H1 (cell line): ENCODE results near the gene OR2L5. TPM values are rescaled to one million over a fixed set of nuclear protein-coding genes. Genes with fewer than 3 reads are reported as not detected.

Experiments
- CTCF ChIA-PET: fragments of 300-600 bp; sonication (Branson Sonifier 250); formaldehyde crosslinking; loops from one replicate; lab custom pipeline; 2021; ENCODE audit not compliant: partially characterized antibody; lab: Charles Lee
- POLR2A ChIA-PET: fragments of 300-600 bp; sonication (Branson Sonifier 250); formaldehyde crosslinking; loops from one replicate; lab custom pipeline; 2021; ENCODE audit warnings: inconsistent platforms; ENCODE audit not compliant: partially characterized antibody; lab: Charles Lee
- DNase-seq, 2 experiments: peaks; one replicate each; pipeline versions ENCODE4 v3.0.0 to v3.0.0-alpha.2; 2010 to 2022; ENCODE audit warnings: low spot score in 2 of 2, low read depth in 1 of 2, mixed read lengths in 1 of 2
- FAIRE-seq: peaks from 2 replicates; lab custom pipeline; 2011; peaks lifted over from hg19 to GRCh38; lab: Jason Lieb, UNC
- H2AFZ ChIP-seq: 2 replicates; pipeline ENCODE4 v1.8.1; 2012; ENCODE audit warnings: low read length, inconsistent platforms
- H2AK5ac ChIP-seq: 2 replicates; pipeline ENCODE4 v1.6.1; 2013; ENCODE audit warnings: low read depth, low read length
- H2BK120ac ChIP-seq: replicated peaks from 2 replicates; pipeline ENCODE3; 2013; ENCODE audit warnings: low read depth, low read length, inconsistent platforms
- H2BK12ac ChIP-seq: 2 replicates; pipeline ENCODE4 v1.6.1; 2013; ENCODE audit warnings: low read depth, low read length
- H2BK15ac ChIP-seq: 2 replicates; pipeline ENCODE4 v1.6.1; 2013; ENCODE audit warnings: low read length
- H2BK20ac ChIP-seq: 2 replicates; pipeline ENCODE4 v1.6.1; 2013; ENCODE audit warnings: low read length
- H2BK5ac ChIP-seq: 2 replicates; pipeline ENCODE4 v1.6.1; 2013; ENCODE audit warnings: low read depth, low read length
- H3K14ac ChIP-seq: 2 replicates; pipeline ENCODE4 v1.6.1; 2013; ENCODE audit warnings: inconsistent platforms; ENCODE audit not compliant: insufficient read length
- H3K18ac ChIP-seq: 2 replicates; pipeline ENCODE4 v1.6.1; 2013; ENCODE audit warnings: low read length; ENCODE audit errors: extremely low read depth
- H3K23ac ChIP-seq: 2 replicates; pipeline ENCODE4 v1.6.1; 2013; ENCODE audit warnings: inconsistent platforms; ENCODE audit not compliant: insufficient read length
- H3K23me2 ChIP-seq: 2 replicates; pipeline ENCODE4 v1.6.1; 2013; ENCODE audit warnings: low read depth, low read length
- H3K27ac ChIP-seq: 2 replicates; pipeline ENCODE4 v1.6.1; 2011; ENCODE audit warnings: low read depth, low read length, inconsistent platforms
- H3K27me3 ChIP-seq, 4 experiments: replicated peaks in 1 of 4; 1 replicate in 1 of 4; 2 replicates in 3 of 4; pipeline versions ENCODE4 v1.6.1 to v1.8.1; 2011 to 2013; ENCODE audit warnings: low read length in 3 of 4, mild to moderate bottlenecking in 3 of 4, inconsistent platforms in 2 of 4, mixed read lengths in 2 of 4, moderate library complexity in 1 of 4; ENCODE audit not compliant: control insufficient read depth in 3 of 4, insufficient read depth in 3 of 4; ENCODE audit errors: extremely low read depth in 1 of 4
- H3K36me3 ChIP-seq, 4 experiments: 2 replicates each; pipeline versions ENCODE4 v1.6.1 to v1.8.1; 2011 to 2013; ENCODE audit warnings: mild to moderate bottlenecking in 4 of 4, low read length in 3 of 4, moderate library complexity in 2 of 4, control low read depth in 1 of 4, inconsistent platforms in 1 of 4; ENCODE audit not compliant: insufficient read depth in 4 of 4, control insufficient read depth in 2 of 4
- H3K4ac ChIP-seq: replicated peaks from 2 replicates; pipeline ENCODE3; 2013; ENCODE audit warnings: low read length, low read depth, mixed read lengths, inconsistent platforms; ENCODE audit not compliant: insufficient read length
- H3K4me1 ChIP-seq, 4 experiments: replicated peaks in 1 of 4; 1 replicate in 1 of 4; 2 replicates in 3 of 4; pipeline versions ENCODE4 v1.6.1 to v1.8.1; 2011 to 2013; ENCODE audit warnings: low read length in 3 of 4, inconsistent platforms in 2 of 4, mixed read lengths in 1 of 4; ENCODE audit not compliant: insufficient read depth in 4 of 4, control insufficient read depth in 3 of 4
- H3K4me2 ChIP-seq, 2 experiments: 2 replicates each; pipeline versions ENCODE4 v1.6.1 to v1.8.1; 2011 to 2013; ENCODE audit warnings: low read depth in 2 of 2, low read length in 2 of 2, control low read depth in 1 of 2, inconsistent platforms in 1 of 2, mild to moderate bottlenecking in 1 of 2; ENCODE audit not compliant: insufficient read depth in 1 of 2
- H3K4me3 ChIP-seq, 4 experiments: fragments of 200-600, 300-600 bp in 1 of 4; sonication (generic), shearing (Covaris generic), sonication (Bioruptor Twin) in 1 of 4; 2 replicates each; pipeline versions ENCODE4 v1.5.1 to v1.8.1; 2011 to 2016; ENCODE audit warnings: low read length in 4 of 4, low read depth in 3 of 4, control low read depth in 2 of 4, inconsistent platforms in 2 of 4, mild to moderate bottlenecking in 2 of 4, mixed read lengths in 1 of 4, moderate library complexity in 1 of 4; ENCODE audit not compliant: insufficient read depth in 2 of 4; ENCODE audit errors: extremely low read depth in 1 of 4
- H3K56ac ChIP-seq: replicated peaks from 2 replicates; pipeline ENCODE3; 2013; ENCODE audit warnings: low read depth, mild to moderate bottlenecking, mixed read lengths, low read length, inconsistent platforms; ENCODE audit not compliant: insufficient read length
- H3K79me1 ChIP-seq: 2 replicates; pipeline ENCODE4 v1.6.1; 2013; ENCODE audit warnings: low read depth, low read length, control low read depth
- H3K79me2 ChIP-seq, 2 experiments: 2 replicates each; pipeline versions ENCODE4 v1.6.1 to v1.8.1; 2012 to 2013; ENCODE audit warnings: low read length in 2 of 2, mild to moderate bottlenecking in 2 of 2, inconsistent platforms in 1 of 2; ENCODE audit not compliant: insufficient read depth in 2 of 2, control insufficient read depth in 1 of 2
- H3K9ac ChIP-seq, 4 experiments: replicated peaks in 1 of 4; 1 replicate in 1 of 4; 2 replicates in 3 of 4; pipeline versions ENCODE4 v1.6.1 to v1.8.1; 2011 to 2013; ENCODE audit warnings: low read depth in 3 of 4, low read length in 3 of 4, control low read depth in 2 of 4, mild to moderate bottlenecking in 2 of 4, moderate library complexity in 2 of 4, inconsistent platforms in 1 of 4; ENCODE audit errors: extremely low read depth in 1 of 4
- H3K9me3 ChIP-seq, 2 experiments: 2 replicates each; pipeline versions ENCODE4 v1.6.1 to v1.8.1; 2012 to 2013; ENCODE audit warnings: mild to moderate bottlenecking in 2 of 2, moderate library complexity in 2 of 2, control low read depth in 1 of 2, inconsistent platforms in 1 of 2, low read depth in 1 of 2, low read length in 1 of 2, mixed read lengths in 1 of 2; ENCODE audit not compliant: insufficient read depth in 2 of 2
- H4K20me1 ChIP-seq, 2 experiments: replicated peaks in 1 of 2; 2 replicates each; pipeline versions ENCODE3 to v1.8.1; 2011 to 2013; ENCODE audit warnings: inconsistent platforms in 2 of 2, low read length in 2 of 2, mild to moderate bottlenecking in 1 of 2; ENCODE audit not compliant: insufficient read depth in 2 of 2, control insufficient read depth in 1 of 2
- H4K5ac ChIP-seq: 2 replicates; pipeline ENCODE4 v1.6.1; 2013; ENCODE audit warnings: low read length, low read depth, mixed read lengths, inconsistent platforms; ENCODE audit not compliant: insufficient read length
- H4K8ac ChIP-seq: 2 replicates; pipeline ENCODE4 v1.8.0; 2013; ENCODE audit warnings: mild to moderate bottlenecking, moderate library complexity, low read length, inconsistent platforms; ENCODE audit not compliant: insufficient read depth; ENCODE audit errors: extremely low read depth
- H4K91ac ChIP-seq: replicated peaks from 2 replicates; pipeline ENCODE3; 2013; ENCODE audit warnings: low read length, mixed read lengths, inconsistent platforms; ENCODE audit not compliant: insufficient read length
- GTF2F1 ChIP-seq: IDR thresholded peaks from 2 replicates; pipeline ENCODE4 v1.6.1; 2012; ENCODE audit warnings: low read depth, low read length, improper control_type of control experiment, borderline replicate concordance
- MAFK ChIP-seq: IDR thresholded peaks from 2 replicates; pipeline ENCODE4 v1.6.1; 2012; ENCODE audit warnings: low read depth, mild to moderate bottlenecking, improper control_type of control experiment, low read length
- WGBS, 2 experiments: shearing (Covaris generic) in 1 of 2; methylation state at CpG; one replicate each; pipeline versions ENCODE4 v1.1.6 to v1.1.7; 2013 to 2015; ENCODE audit warnings: low lambda C conversion rate in 2 of 2, mixed read lengths in 2 of 2, inconsistent platforms in 1 of 2, low coverage in 1 of 2, missing lambda C conversion rate in 1 of 2; ENCODE audit not compliant: insufficient replicate concordance in 2 of 2, insufficient coverage in 1 of 2, insufficient read length in 1 of 2; ENCODE audit errors: extremely low coverage in 1 of 2, missing lambda C conversion rate in 1 of 2; 5-methylcytosine and 5-hydroxymethylcytosine counted together
- polyA plus RNA-seq, 7 experiments: library from polyadenylated mRNA; depleted of rRNA in 3 of 7; stranded (reverse) in 5 of 7; unstranded in 2 of 7; fragments of >200 nt in 5 of 7; fragments of 200-250 nt in 2 of 7; gene quantifications; 1 replicate in 5 of 7; 2 replicates in 1 of 7; 4 replicates in 1 of 7; pipeline versions ENCODE4 v1.2.1 to v1.2.3, GENCODE V29; 2011 to 2013; ENCODE audit warnings: missing spikeins in 2 of 7, mixed read lengths in 2 of 7
- small RNA-seq: library from polyadenylated mRNA; stranded (forward); fragments of <200 nt; extraction: miRNeasy Mini kit (QIAGEN cat#:217004); gene quantifications from one replicate; pipeline ENCODE3, GENCODE V24; 2013; ENCODE audit not compliant: insufficient read depth
- total RNA-seq: library from RNA; stranded (reverse); fragmentation: NEBNext Ultra II Directional; extraction: Animal tissue kit (Norgen Biotek cat#: 25700); gene quantifications from 2 replicates; pipeline ENCODE4 v1.2.1, GENCODE V29; 2021

Gene OR2L5
- total and polyA plus RNA-seq, 2 of the 8 experiments (the other 6 are each of a cell fraction or from before 2014, with no cell fraction given): not detected

DNA sequence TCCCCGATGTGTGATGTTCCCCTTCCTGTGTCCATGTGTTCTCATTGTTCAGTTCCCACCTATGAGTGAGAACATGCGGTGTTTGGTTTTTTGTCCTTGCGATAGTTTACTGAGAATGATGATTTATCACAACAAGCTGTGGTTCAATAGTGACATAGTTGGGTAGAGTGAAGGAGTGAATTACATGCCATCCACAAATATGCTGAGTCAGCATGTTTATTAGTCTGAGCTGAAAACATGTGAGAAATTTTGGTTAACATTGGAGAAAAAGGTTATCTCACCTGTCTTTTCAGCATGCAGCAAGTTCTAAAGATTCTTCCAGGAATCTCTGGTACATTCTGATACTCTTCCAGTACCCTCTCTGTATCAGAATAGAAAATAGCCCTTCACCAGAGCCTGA, 52.1 kb downstream of the OR2L5 start:
- Histone ChIP-seq H2BK20ac (no peak overlapping the region), H3K79me2 (no peaks in the 10 kb centered on the region), H3K4me2 (no peak overlapping the region), H2BK120ac (no peak overlapping the region), H3K14ac (no peak overlapping the region), H4K91ac (no peak overlapping the region), H3K18ac (no peak overlapping the region), H4K5ac (no peak overlapping the region), H3K27me3 (no peaks in the 10 kb centered on the region), H3K23ac (no peak overlapping the region), H3K27ac (no peak overlapping the region), H3K36me3 (no peaks in the 10 kb centered on the region), H3K23me2 (no peaks in the 10 kb centered on the region), H4K8ac (no peak overlapping the region), H3K4ac (no peak overlapping the region), H2BK5ac (no peak overlapping the region), H3K9me3 (peaks cover 42 to 44% of the 10 kb centered on the region in 2 experiments), H2AFZ (no peak overlapping the region), H2AK5ac (no peak overlapping the region), H2BK15ac (no peak overlapping the region), H3K56ac (no peak overlapping the region), H4K20me1 (no peaks in the 10 kb centered on the region), H3K4me1 (no peaks in the 10 kb centered on the region), H3K79me1 (no peaks in the 10 kb centered on the region), H3K4me3 (no peak overlapping the region), H3K9ac (no peak overlapping the region), H2BK12ac (no peak overlapping the region)
- 89% methylated on average over 2 of the region's 3 CpGs; no CpG with 5 or more reads in 1 of the 2 experiments for WGBS, 2 experiments
- ChIA-PET CTCF (no interaction called here), POLR2A (no interaction called here)
- DNase-seq: no peak
- TF ChIP-seq MAFK: peak; percentile 99
- no peak for TF ChIP-seq GTF2F1
- no peak for FAIRE-seq

Small RNA genes within 50 kb of the gene (small RNA-seq; reads per million reads assigned to genes)
- gene RF00019: not detected

Other genes with a start within 250 kb of the OR2L5 start
- not detected in 2 replicates for gene OR14A16, start 189.5 kb upstream of the OR2L5 start, total RNA-seq
- gene OR14A16, start 189.5 kb upstream of the OR2L5 start, polyA plus RNA-seq (2011; rRNA removed): not detected in 2 replicates
- not detected in 2 replicates for gene OR11L1, start 171.8 kb upstream of the OR2L5 start, total RNA-seq
- not detected in 2 replicates for gene OR11L1, start 171.8 kb upstream of the OR2L5 start, polyA plus RNA-seq (2011; rRNA removed)
- 2.1 and 2.8 TPM in 2 replicates for gene TRIM58, start 156.5 kb upstream of the OR2L5 start, total RNA-seq
- not detected in 2 replicates for gene TRIM58, start 156.5 kb upstream of the OR2L5 start, polyA plus RNA-seq (2011; rRNA removed)
- gene OR2W3, start 118.1 kb upstream of the OR2L5 start, total RNA-seq: 0.82 and 1.1 TPM in 2 replicates
- 0.08 and 0.12 TPM in 2 replicates for gene OR2W3, start 118.1 kb upstream of the OR2L5 start, polyA plus RNA-seq (2011; rRNA removed)
- gene OR2T8, start 93.4 kb upstream of the OR2L5 start, total RNA-seq: not detected in 2 replicates
- gene OR2T8, start 93.4 kb upstream of the OR2L5 start, polyA plus RNA-seq (2011; rRNA removed): not detected in 2 replicates
- not detected in 2 replicates for gene OR2AJ1, start 88.8 kb upstream of the OR2L5 start, total RNA-seq
- not detected in 2 replicates for gene OR2AJ1, start 88.8 kb upstream of the OR2L5 start, polyA plus RNA-seq (2011; rRNA removed)
- not detected in 2 replicates for gene OR2L8, start 64.8 kb upstream of the OR2L5 start, total RNA-seq
- not detected in 2 replicates for gene OR2L8, start 64.8 kb upstream of the OR2L5 start, polyA plus RNA-seq (2011; rRNA removed)
- not detected in 2 replicates for gene OR2AK2, start 48.4 kb upstream of the OR2L5 start, total RNA-seq
- not detected in 2 replicates for gene OR2AK2, start 48.4 kb upstream of the OR2L5 start, polyA plus RNA-seq (2011; rRNA removed)
- 0.10 TPM in 1 of 2 replicates, not detected in the other for gene OR2L2, start 16.4 kb downstream of the OR2L5 start, total RNA-seq
- not detected in 2 replicates for gene OR2L2, start 16.4 kb downstream of the OR2L5 start, polyA plus RNA-seq (2011; rRNA removed)
- gene OR2L3, start 33.2 kb downstream of the OR2L5 start, total RNA-seq: not detected in 2 replicates
- not detected in 2 replicates for gene OR2L3, start 33.2 kb downstream of the OR2L5 start, polyA plus RNA-seq (2011; rRNA removed)
- gene OR2L13, start 81.5 kb downstream of the OR2L5 start, total RNA-seq: not detected in 2 replicates
- gene OR2L13, start 81.5 kb downstream of the OR2L5 start, polyA plus RNA-seq (2011; rRNA removed): not detected in 2 replicates
- gene OR2M5, start 131.5 kb downstream of the OR2L5 start, total RNA-seq: not detected in 2 replicates
- gene OR2M5, start 131.5 kb downstream of the OR2L5 start, polyA plus RNA-seq (2011; rRNA removed): not detected in 2 replicates
- gene OR2M2, start 161.2 kb downstream of the OR2L5 start, total RNA-seq: not detected in 2 replicates
- gene OR2M2, start 161.2 kb downstream of the OR2L5 start, polyA plus RNA-seq (2011; rRNA removed): not detected in 2 replicates
- not detected in 2 replicates for gene OR2M3, start 183.6 kb downstream of the OR2L5 start, total RNA-seq
- gene OR2M3, start 183.6 kb downstream of the OR2L5 start, polyA plus RNA-seq (2011; rRNA removed): not detected in 2 replicates
- not detected in 2 replicates for gene OR2M4, start 217.8 kb downstream of the OR2L5 start, total RNA-seq
- not detected in 2 replicates for gene OR2M4, start 217.8 kb downstream of the OR2L5 start, polyA plus RNA-seq (2011; rRNA removed)